ENCODE data around the gene NOS1AP. TPM values are rescaled to one million over a fixed set of nuclear protein-coding genes. Genes with fewer than 3 reads are reported as not detected.

The NOS1AP gene
- total and polyA plus RNA-seq, 7 experiments from 2014 or later = 0.08 to 0.15 TPM; not detected in 5

- Mint-ChIP-seq H3K27ac (no peak overlapping the region), H3K9me3 (peaks cover 0 to 3% (median 0%) of the 10 kb centered on the region in 11 donors), H3K27me3 (peaks cover 15 to 42% (median 26%) of the 10 kb centered on the region in 5 donors), H3K4me3 (no peak overlapping the region), H3K36me3 (no peaks in the 10 kb centered on the region), H3K4me1 (no peaks in the 10 kb centered on the region)
- no peaks in the 10 kb centered on the region for H3K36me3 ChIP-seq (ENCODE audit: control insufficient read depth in 2 of 3, insufficient read depth in 3 of 3, low read length in 3 of 3)
- ChIA-PET CTCF (no interaction called here), POLR2A (no interaction called here)
- H3K9me3 ChIP-seq (ENCODE audit: control insufficient read depth in 2 of 3, low read length in 3 of 3) = no peaks in the 10 kb centered on the region
- H3K4me3 ChIP-seq (ENCODE audit: low read length) = no peak overlapping the region
- no peaks in the 10 kb centered on the region for H3K27me3 ChIP-seq (ENCODE audit: control insufficient read depth in 2 of 2, insufficient read depth in 2 of 2, low read length in 2 of 2)
- ATAC-seq (no peak), DNase-seq (no peak)
- no peak overlapping the region for H3K27ac ChIP-seq (ENCODE audit: low read depth, low read length)
- H3K4me1 ChIP-seq (ENCODE audit: control insufficient read depth in 2 of 2, insufficient read depth in 2 of 2, low read length in 2 of 2) = no peaks in the 10 kb centered on the region
- intact Hi-C loops (cut with micrococcal nuclease) = no loop called here
Measured at GRCh38 chr1:162141281-162142054, 72.0 kb downstream of the NOS1AP start.

- ATAC-seq = no peak
- CTCF ChIA-PET = no interaction called here
Measured at GRCh38 chr1:162142968-162143367, 73.5 kb downstream of the NOS1AP start.

GRCh38 chr1:162144268-162144667, 74.8 kb downstream of the NOS1AP start:
- Histone ChIP-seq H3K27me3 (ENCODE audit: control insufficient read depth in 2 of 2, insufficient read depth in 2 of 2, low read length in 2 of 2) (no peaks in the 10 kb centered on the region), H3K4me1 (ENCODE audit: control insufficient read depth in 2 of 2, insufficient read depth in 2 of 2, low read length in 2 of 2) (no peaks in the 10 kb centered on the region), H3K4me3 (ENCODE audit: low read length) (no peak overlapping the region), H3K36me3 (ENCODE audit: control insufficient read depth in 2 of 3, insufficient read depth in 3 of 3, low read length in 3 of 3) (no peaks in the 10 kb centered on the region), H3K9me3 (ENCODE audit: control insufficient read depth in 2 of 3, low read length in 3 of 3) (no peaks in the 10 kb centered on the region), H3K27ac (ENCODE audit: low read depth, low read length) (no peak overlapping the region)
- H3K4me1 Mint-ChIP-seq = no peaks in the 10 kb centered on the region
- H3K27ac Mint-ChIP-seq = no peak overlapping the region
- peaks cover 0 to 1% (median 0%) of the 10 kb centered on the region in 11 donors for H3K9me3 Mint-ChIP-seq
- H3K27me3 Mint-ChIP-seq = peaks cover 15 to 34% (median 26%) of the 10 kb centered on the region in 5 donors
- ATAC-seq (no peak), DNase-seq (no peak)
- intact Hi-C loops (cut with micrococcal nuclease) = no loop called here
- H3K36me3 Mint-ChIP-seq = no peaks in the 10 kb centered on the region
- H3K4me3 Mint-ChIP-seq = no peak overlapping the region
- POLR2A ChIA-PET = no interaction called here
- CTCF ChIA-PET = no interaction called here

More at GRCh38 chr1:162142968-162143367, 73.5 kb downstream of the NOS1AP start:
- Histone ChIP-seq H3K4me3 (ENCODE audit: low read length) (no peak overlapping the region), H3K27me3 (ENCODE audit: control insufficient read depth in 2 of 2, insufficient read depth in 2 of 2, low read length in 2 of 2) (no peaks in the 10 kb centered on the region), H3K9me3 (ENCODE audit: control insufficient read depth in 2 of 3, low read length in 3 of 3) (no peaks in the 10 kb centered on the region), H3K27ac (ENCODE audit: low read depth, low read length) (no peak overlapping the region), H3K4me1 (ENCODE audit: control insufficient read depth in 2 of 2, insufficient read depth in 2 of 2, low read length in 2 of 2) (no peaks in the 10 kb centered on the region), H3K36me3 (ENCODE audit: control insufficient read depth in 2 of 3, insufficient read depth in 3 of 3, low read length in 3 of 3) (no peaks in the 10 kb centered on the region)
- POLR2A ChIA-PET = no interaction called here
- Mint-ChIP-seq H3K27ac (no peak overlapping the region), H3K4me1 (no peaks in the 10 kb centered on the region), H3K36me3 (no peaks in the 10 kb centered on the region), H3K9me3 (peaks cover 0 to 3% (median 0%) of the 10 kb centered on the region in 11 donors), H3K4me3 (no peak overlapping the region), H3K27me3 (peaks cover 15 to 35% (median 23%) of the 10 kb centered on the region in 5 donors)
- DNase-seq = no peak
- intact Hi-C loops (cut with micrococcal nuclease) = no loop called here

GRCh38 chr1:162144853-162145252, 75.4 kb downstream of the NOS1AP start:
- Histone ChIP-seq H3K9me3 (ENCODE audit: control insufficient read depth in 2 of 3, low read length in 3 of 3) (no peaks in the 10 kb centered on the region), H3K4me1 (ENCODE audit: control insufficient read depth in 2 of 2, insufficient read depth in 2 of 2, low read length in 2 of 2) (no peaks in the 10 kb centered on the region), H3K27me3 (ENCODE audit: control insufficient read depth in 2 of 2, insufficient read depth in 2 of 2, low read length in 2 of 2) (no peaks in the 10 kb centered on the region), H3K27ac (ENCODE audit: low read depth, low read length) (no peak overlapping the region), H3K36me3 (ENCODE audit: control insufficient read depth in 2 of 3, insufficient read depth in 3 of 3, low read length in 3 of 3) (no peaks in the 10 kb centered on the region), H3K4me3 (ENCODE audit: low read length) (no peak overlapping the region)
- intact Hi-C loops (cut with micrococcal nuclease) = no loop called here
- H3K27ac Mint-ChIP-seq = no peak overlapping the region
- peaks cover 15 to 29% (median 23%) of the 10 kb centered on the region in 5 donors for H3K27me3 Mint-ChIP-seq
- H3K9me3 Mint-ChIP-seq = peaks cover 0 to 1% (median 0%) of the 10 kb centered on the region in 11 donors
- no peaks in the 10 kb centered on the region for H3K4me1 Mint-ChIP-seq
- DNase-seq (no peak), ATAC-seq (no peak)
- ChIA-PET CTCF (no interaction called here), POLR2A (no interaction called here)
- H3K36me3 Mint-ChIP-seq = no peaks in the 10 kb centered on the region
- H3K4me3 Mint-ChIP-seq = no peak overlapping the region

- ChIA-PET POLR2A (no interaction called here), CTCF (no interaction called here)
- Histone ChIP-seq H3K4me1 (ENCODE audit: control insufficient read depth in 2 of 2, insufficient read depth in 2 of 2, low read length in 2 of 2) (no peaks in the 10 kb centered on the region), H3K27me3 (ENCODE audit: control insufficient read depth in 2 of 2, insufficient read depth in 2 of 2, low read length in 2 of 2) (no peaks in the 10 kb centered on the region), H3K27ac (ENCODE audit: low read depth, low read length) (no peak overlapping the region), H3K9me3 (ENCODE audit: control insufficient read depth in 2 of 3, low read length in 3 of 3) (no peaks in the 10 kb centered on the region), H3K36me3 (ENCODE audit: control insufficient read depth in 2 of 3, insufficient read depth in 3 of 3, low read length in 3 of 3) (no peaks in the 10 kb centered on the region), H3K4me3 (ENCODE audit: low read length) (no peak overlapping the region)
- H3K27ac Mint-ChIP-seq = no peak overlapping the region
- H3K4me3 Mint-ChIP-seq = no peak overlapping the region
- H3K4me1 Mint-ChIP-seq = no peaks in the 10 kb centered on the region
- peaks cover 15 to 34% (median 27%) of the 10 kb centered on the region in 5 donors for H3K27me3 Mint-ChIP-seq
- H3K36me3 Mint-ChIP-seq = no peaks in the 10 kb centered on the region
- ATAC-seq (no peak), DNase-seq (no peak)
- H3K9me3 Mint-ChIP-seq = peaks cover 0 to 5% (median 0%) of the 10 kb centered on the region in 11 donors
- intact Hi-C loops (cut with micrococcal nuclease) = no loop called here
Measured at GRCh38 chr1:162145280-162145965, 75.9 kb downstream of the NOS1AP start.

- Histone ChIP-seq H3K27ac (ENCODE audit: low read depth, low read length) (no peak overlapping the region), H3K36me3 (ENCODE audit: control insufficient read depth in 2 of 3, insufficient read depth in 3 of 3, low read length in 3 of 3) (no peaks in the 10 kb centered on the region), H3K27me3 (ENCODE audit: control insufficient read depth in 2 of 2, insufficient read depth in 2 of 2, low read length in 2 of 2) (no peaks in the 10 kb centered on the region), H3K4me3 (ENCODE audit: low read length) (no peak overlapping the region), H3K4me1 (ENCODE audit: control insufficient read depth in 2 of 2, insufficient read depth in 2 of 2, low read length in 2 of 2) (no peaks in the 10 kb centered on the region), H3K9me3 (ENCODE audit: control insufficient read depth in 2 of 3, low read length in 3 of 3) (no peaks in the 10 kb centered on the region)
- intact Hi-C loops (cut with micrococcal nuclease) = no loop called here
- DNase-seq (no peak), ATAC-seq (no peak)
- Mint-ChIP-seq H3K27me3 (peaks cover 15 to 35% (median 27%) of the 10 kb centered on the region in 5 donors), H3K4me1 (no peaks in the 10 kb centered on the region), H3K4me3 (no peak overlapping the region), H3K27ac (no peak overlapping the region), H3K9me3 (peaks cover 0 to 5% (median 0%) of the 10 kb centered on the region in 11 donors), H3K36me3 (no peaks in the 10 kb centered on the region)
- ChIA-PET CTCF (interaction anchor here (1.1 kb wide), 1 partner anchor 12 kb away, joined by 5 read pairs; no protein-coding TSS in a partner anchor), POLR2A (no interaction called here)
Measured at GRCh38 chr1:162145966-162146696, 76.6 kb downstream of the NOS1AP start.

All from naive thymus-derived CD4-positive, alpha-beta T cell (primary cell).